Gastrocnemius medialis (tissue), 4 donors: ENCODE results near the gene MRPL50. TPM values are rescaled to one million over a fixed set of nuclear protein-coding genes. Genes with fewer than 3 reads are reported as not detected.

Experiments
- ATAC-seq, 2 donors: fragments of 150-250 bp; one replicate each; pipeline ENCODE4 v1.9.1; 2016
- DNase-seq, 2 donors: peaks; one replicate each; pipeline ENCODE4 v3.0.0-alpha.2; 2019
- H3K27ac ChIP-seq, 4 donors: fragments of 200-600 bp; sonication (generic); 1 replicate in 1 of 4; 2 replicates in 3 of 4; pipeline ENCODE4 v1.5.1; 2016 to 2018; ENCODE audit warnings: mild to moderate bottlenecking in 2 of 4, moderate library complexity in 1 of 4
- H3K27me3 ChIP-seq, 3 donors: fragments of 200-600 bp; sonication (generic) in 2 of 3; 1 replicate in 1 of 3; 2 replicates in 2 of 3; pipeline versions ENCODE4 v1.5.1 to v1.6.0; 2016 to 2019; ENCODE audit warnings: mild to moderate bottlenecking in 1 of 3, moderate library complexity in 1 of 3
- H3K36me3 ChIP-seq, 2 donors: fragments of 200-600 bp; sonication (generic) in 1 of 2; one replicate each; pipeline ENCODE4 v1.5.1; 2017 to 2018
- H3K4me1 ChIP-seq, 2 donors: fragments of 200-600 bp; sonication (generic) in 1 of 2; one replicate each; pipeline ENCODE4 v1.5.1; 2016 to 2017; ENCODE audit warnings: mild to moderate bottlenecking in 2 of 2
- H3K4me3 ChIP-seq, 4 donors: fragments of 200-600 bp; sonication (generic) in 3 of 4; 1 replicate in 1 of 4; 2 replicates in 3 of 4; pipeline ENCODE4 v1.5.1; 2016 to 2019; ENCODE audit warnings: mild to moderate bottlenecking in 2 of 4
- H3K9me3 ChIP-seq, 3 donors: fragments of 200-600 bp; sonication (generic) in 2 of 3; 1 replicate in 1 of 3; 2 replicates in 2 of 3; pipeline ENCODE4 v1.5.1; 2016 to 2019
- POLR2A ChIP-seq, 2 donors: fragments of 450-650 bp; IDR thresholded peaks; one replicate each; pipeline ENCODE4 v1.6.1; 2017; ENCODE audit warnings: antibody characterized with exemption in 2 of 2, mild to moderate bottlenecking in 2 of 2, moderate library complexity in 2 of 2
- in situ Hi-C, 4 donors: fragments of 200-750 bp; cut with MboI; loops; one replicate each; pipeline versions ENCODE4 v1.15.0 to v1.8.0; 2017; ENCODE audit warnings: low sequenced_read_pairs in 4 of 4
- intact Hi-C: fragments of 100-400 bp; cut with DNase I; formaldehyde crosslinking; loops from one replicate; pipeline ENCODE4 v1.15.1; 2023; ENCODE audit warnings: low total_unique reads
- total RNA-seq, 4 donors: library from RNA; depleted of rRNA; stranded (reverse); fragments of >200 nt; gene quantifications; one replicate each; pipeline versions ENCODE4 v1.1.0 to v1.2.3, GENCODE V29; 2016
- TF ChIP-seq, protein P1 (sequence below), 5 experiments: fragments of 450-650 bp in 3 of 5; fragments of 200-600 bp in 2 of 5; sonication (generic) in 2 of 5; IDR thresholded peaks in 4 of 5; conservative IDR thresholded peaks in 1 of 5; 1 replicate in 4 of 5; 2 replicates in 1 of 5; pipeline ENCODE4 v1.5.1; 2016 to 2019; ENCODE audit warnings: antibody characterized with exemption in 5 of 5, mild to moderate bottlenecking in 3 of 5, moderate library complexity in 3 of 5

The MRPL50 gene
- total RNA-seq, 4 donors from 2014 or later, result 6.3 to 13.7 (median 10.2) TPM

DNA sequence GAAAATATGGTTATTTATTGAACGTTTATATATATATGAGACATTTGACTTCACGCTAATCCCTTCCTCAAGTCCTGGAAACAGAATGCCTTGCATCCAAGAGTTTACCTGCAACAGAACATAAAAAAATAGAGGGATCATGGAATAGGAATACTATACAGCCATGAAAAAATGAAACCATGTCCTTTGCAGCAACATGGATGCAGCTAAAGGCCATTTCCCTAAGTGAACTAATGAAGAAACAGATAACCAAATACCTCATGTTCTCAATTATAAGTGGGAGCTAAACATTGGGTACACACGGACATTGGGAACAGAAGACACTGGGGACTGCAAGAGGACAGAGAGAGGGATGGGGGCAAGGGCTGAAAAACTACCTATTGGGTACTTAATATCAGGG, 26.6 kb downstream of the MRPL50 start:
- Histone ChIP-seq H3K4me3 (no peak overlapping the region), H3K36me3 (no peaks in the 10 kb centered on the region), H3K4me1 (peaks cover 0 to 5% of the 10 kb centered on the region in 2 donors), H3K27ac (no peak overlapping the region), H3K9me3 (no peaks in the 10 kb centered on the region), H3K27me3 (no peaks in the 10 kb centered on the region)
- in situ Hi-C loops, result no loop called here
- TF ChIP-seq, protein P1, sequence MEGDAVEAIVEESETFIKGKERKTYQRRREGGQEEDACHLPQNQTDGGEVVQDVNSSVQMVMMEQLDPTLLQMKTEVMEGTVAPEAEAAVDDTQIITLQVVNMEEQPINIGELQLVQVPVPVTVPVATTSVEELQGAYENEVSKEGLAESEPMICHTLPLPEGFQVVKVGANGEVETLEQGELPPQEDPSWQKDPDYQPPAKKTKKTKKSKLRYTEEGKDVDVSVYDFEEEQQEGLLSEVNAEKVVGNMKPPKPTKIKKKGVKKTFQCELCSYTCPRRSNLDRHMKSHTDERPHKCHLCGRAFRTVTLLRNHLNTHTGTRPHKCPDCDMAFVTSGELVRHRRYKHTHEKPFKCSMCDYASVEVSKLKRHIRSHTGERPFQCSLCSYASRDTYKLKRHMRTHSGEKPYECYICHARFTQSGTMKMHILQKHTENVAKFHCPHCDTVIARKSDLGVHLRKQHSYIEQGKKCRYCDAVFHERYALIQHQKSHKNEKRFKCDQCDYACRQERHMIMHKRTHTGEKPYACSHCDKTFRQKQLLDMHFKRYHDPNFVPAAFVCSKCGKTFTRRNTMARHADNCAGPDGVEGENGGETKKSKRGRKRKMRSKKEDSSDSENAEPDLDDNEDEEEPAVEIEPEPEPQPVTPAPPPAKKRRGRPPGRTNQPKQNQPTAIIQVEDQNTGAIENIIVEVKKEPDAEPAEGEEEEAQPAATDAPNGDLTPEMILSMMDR (IDR thresholded peaks at IDR 0.05 in 4 of 5, conservative IDR thresholded peaks at IDR 0.05 in 1 of 5), result no peak
- TF ChIP-seq POLR2A (IDR thresholded peaks at IDR 0.05), result no peak
- intact Hi-C loops, result no loop called here
- no peak for ATAC-seq
- DNase-seq, result no peak

DNA sequence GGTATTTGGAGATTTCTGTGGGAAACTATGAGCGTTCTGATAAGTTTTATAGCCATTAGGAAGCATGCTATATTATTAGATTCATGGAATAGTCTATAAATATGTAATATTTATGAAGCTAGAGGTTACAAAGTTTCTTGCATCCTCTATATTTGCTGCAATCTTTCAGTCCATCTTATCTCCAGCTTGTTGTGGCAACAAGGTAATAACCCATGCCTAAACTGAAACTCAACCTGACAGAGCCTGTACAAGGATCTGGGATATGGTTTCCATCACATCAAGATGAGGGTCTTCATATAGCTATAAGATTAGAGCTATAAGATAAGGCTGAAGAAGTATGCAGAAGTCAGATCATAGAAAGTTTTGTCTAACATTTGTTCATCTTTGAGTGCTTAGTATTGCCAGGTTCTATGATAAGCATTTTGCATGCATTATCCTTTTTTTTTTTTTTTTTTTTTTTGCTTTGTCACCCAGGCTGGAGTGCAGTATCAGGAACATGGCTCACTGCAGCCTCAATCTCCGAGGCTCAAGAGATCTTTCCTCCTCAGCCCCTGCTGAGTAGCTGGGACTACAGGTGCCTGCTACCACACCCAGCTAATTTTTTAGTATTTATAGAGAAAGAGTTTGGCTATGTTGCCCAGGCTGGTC, 28.4 kb downstream of the MRPL50 start:
- no peaks in the 10 kb centered on the region for H3K9me3 ChIP-seq
- no peaks in the 10 kb centered on the region for H3K36me3 ChIP-seq
- in situ Hi-C loops, result no loop called here
- no peaks in the 10 kb centered on the region for H3K27me3 ChIP-seq
- intact Hi-C loops, result no loop called here
- ATAC-seq (no peak), DNase-seq (no peak)
- no peak overlapping the region for H3K27ac ChIP-seq
- peaks cover 0 to 5% of the 10 kb centered on the region in 2 donors for H3K4me1 ChIP-seq
- no peak overlapping the region for H3K4me3 ChIP-seq
- no peak for TF ChIP-seq POLR2A (IDR thresholded peaks at IDR 0.05)
- TF ChIP-seq, protein P1 (IDR thresholded peaks at IDR 0.05 in 4 of 5, conservative IDR thresholded peaks at IDR 0.05 in 1 of 5), result no peak

DNA sequence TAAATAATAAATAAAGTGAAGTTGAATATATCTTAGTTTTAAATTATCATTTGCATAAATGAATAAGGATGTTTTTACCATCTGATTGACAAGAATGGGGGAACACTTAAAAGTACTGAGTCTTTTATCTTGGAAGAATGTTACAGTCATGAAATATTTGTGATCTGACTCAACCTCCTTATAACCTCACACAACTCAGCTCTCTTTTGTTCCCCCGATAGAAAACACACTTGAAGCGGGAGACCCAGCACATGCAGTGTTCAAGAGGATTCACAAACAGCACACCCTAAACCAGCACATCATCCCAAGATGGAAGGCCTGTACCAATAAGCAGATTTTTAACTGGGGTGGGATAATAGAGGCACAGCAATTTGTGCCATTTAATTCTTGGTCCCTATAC, 29.1 kb downstream of the MRPL50 start:
- TF ChIP-seq POLR2A (IDR thresholded peaks at IDR 0.05), result no peak
- TF ChIP-seq, protein P1 (IDR thresholded peaks at IDR 0.05 in 4 of 5, conservative IDR thresholded peaks at IDR 0.05 in 1 of 5), result no peak
- Histone ChIP-seq H3K4me3 (no peak overlapping the region), H3K36me3 (no peaks in the 10 kb centered on the region), H3K4me1 (peaks cover 0 to 5% of the 10 kb centered on the region in 2 donors), H3K27me3 (no peaks in the 10 kb centered on the region), H3K9me3 (no peaks in the 10 kb centered on the region), H3K27ac (no peak overlapping the region)
- DNase-seq, result no peak
- in situ Hi-C loops (no loop called here), intact Hi-C loops (no loop called here)
- no peak for ATAC-seq

DNA sequence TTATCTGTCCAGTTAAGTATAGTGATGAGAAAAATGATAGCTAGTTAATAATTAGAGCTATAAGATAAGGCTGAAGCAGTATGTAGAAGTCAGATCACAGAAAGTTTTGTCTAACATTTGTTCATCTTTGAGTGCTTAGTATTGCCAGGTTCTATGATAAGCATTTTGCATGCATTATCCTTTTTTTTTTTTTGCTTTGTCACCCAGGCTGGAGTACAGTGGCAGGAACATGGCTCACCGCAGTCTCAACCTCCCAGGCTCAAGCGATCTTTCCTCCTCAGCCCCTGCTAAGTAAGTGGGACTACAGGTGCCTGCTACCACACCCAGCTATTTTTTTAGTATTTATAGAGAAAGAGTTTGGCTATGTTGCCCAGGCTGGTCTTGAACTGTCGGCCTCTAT, 31.1 kb downstream of the MRPL50 start:
- H3K9me3 ChIP-seq, result no peaks in the 10 kb centered on the region
- H3K4me1 ChIP-seq, result no peaks in the 10 kb centered on the region
- no peaks in the 10 kb centered on the region for H3K27me3 ChIP-seq
- no peak for DNase-seq
- no peaks in the 10 kb centered on the region for H3K36me3 ChIP-seq
- in situ Hi-C loops (no loop called here), intact Hi-C loops (no loop called here)
- no peak for TF ChIP-seq POLR2A (IDR thresholded peaks at IDR 0.05)
- TF ChIP-seq, protein P1 (IDR thresholded peaks at IDR 0.05 in 4 of 5, conservative IDR thresholded peaks at IDR 0.05 in 1 of 5), result no peak
- H3K4me3 ChIP-seq, result no peak overlapping the region
- H3K27ac ChIP-seq, result no peak overlapping the region
- ATAC-seq, result no peak
